Body of pancreas (tissue), 4 donors: ENCODE results near the gene VWC2L. TPM values are rescaled to one million over a fixed set of nuclear protein-coding genes. Genes with fewer than 3 reads are reported as not detected.

ENCODE experiments used
- ATAC-seq: fragments of 150-250 bp; one replicate; pipeline ENCODE4 v1.9.1; 2016
- DNase-seq, 4 donors: peaks; one replicate each; pipeline ENCODE4 v3.0.0-alpha.2; 2019
- H3K27ac ChIP-seq, 4 donors: fragments of 200-600 bp; sonication (generic); 1 replicate in 3 of 4; 2 replicates in 1 of 4; pipeline versions ENCODE4 v1.5.1 to v1.6.1; 2016 to 2019; ENCODE audit warnings: mild to moderate bottlenecking in 1 of 4, mixed read lengths in 1 of 4, moderate library complexity in 1 of 4
- H3K27me3 ChIP-seq, 2 donors: fragments of 200-600 bp; sonication (generic); one replicate each; pipeline ENCODE4 v1.6.0; 2016; ENCODE audit warnings: mild to moderate bottlenecking in 1 of 2
- H3K36me3 ChIP-seq, 2 donors: fragments of 200-600 bp; sonication (generic); replicated peaks in 1 of 2; 2 replicates each; pipeline ENCODE4 v1.5.1; 2016; ENCODE audit warnings: low read depth in 2 of 2; ENCODE audit not compliant: insufficient read depth in 1 of 2
- H3K4me1 ChIP-seq: fragments of 200-600 bp; sonication (generic); one replicate; pipeline ENCODE4 v1.6.0; 2016
- H3K4me3 ChIP-seq, 2 donors: fragments of 200-600 bp; sonication (generic); 1 replicate in 1 of 2; 2 replicates in 1 of 2; pipeline ENCODE4 v1.5.1; 2016 to 2019
- H3K9me3 ChIP-seq, 3 donors: fragments of 200-600 bp; sonication (generic); 1 replicate in 2 of 3; 2 replicates in 1 of 3; pipeline ENCODE4 v1.5.1; 2016
- POLR2A ChIP-seq, 3 donors: fragments of 450-650 bp; IDR thresholded peaks; one replicate each; pipeline ENCODE4 v1.6.1; 2016; ENCODE audit warnings: antibody characterized with exemption in 3 of 3, mild to moderate bottlenecking in 2 of 3
- WGBS, 2 donors: methylation state at CpG; one replicate each; pipeline ENCODE4 v1.1.5; 2017; 5-methylcytosine and 5-hydroxymethylcytosine counted together
- intact Hi-C: fragments of 100-400 bp; cut with DNase I; formaldehyde crosslinking; loops from one replicate; pipeline ENCODE4 v1.15.1; 2023
- total RNA-seq, 2 donors: library from RNA; depleted of rRNA; stranded (reverse); fragments of >200 nt; gene quantifications; one replicate each; pipeline ENCODE4 v1.1.0, GENCODE V29; 2016
- TF ChIP-seq, protein P1 (sequence below), 7 experiments: fragments of 450-650 bp in 4 of 7; fragments of 200-600 bp in 3 of 7; sonication (generic) in 3 of 7; IDR thresholded peaks; one replicate each; pipeline ENCODE4 v1.5.1; 2016 to 2019; ENCODE audit warnings: antibody characterized with exemption in 7 of 7

The VWC2L gene
- total RNA-seq, 2 donors from 2014 or later = not detected

DNA sequence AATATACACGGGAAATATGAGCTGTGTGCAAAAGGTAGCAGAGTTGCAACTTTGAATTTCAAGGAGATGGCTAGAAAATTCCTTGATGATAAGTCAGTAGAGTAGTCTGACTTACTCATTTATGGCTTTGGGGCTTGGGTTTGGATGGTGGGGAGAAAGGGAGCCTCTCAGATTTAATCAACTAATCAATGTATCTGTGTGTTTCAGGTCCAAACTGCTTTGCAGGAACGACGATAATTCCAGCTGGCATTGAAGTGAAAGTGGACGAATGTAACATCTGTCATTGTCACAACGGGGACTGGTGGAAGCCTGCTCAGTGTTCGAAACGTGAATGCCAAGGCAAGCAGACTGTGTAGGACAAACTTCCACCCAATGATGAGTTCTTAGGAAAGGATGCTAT lies 164.6 kb downstream of the VWC2L start:
- TF ChIP-seq POLR2A (IDR thresholded peaks at IDR 0.05) = no peak
- TF ChIP-seq, protein P1, sequence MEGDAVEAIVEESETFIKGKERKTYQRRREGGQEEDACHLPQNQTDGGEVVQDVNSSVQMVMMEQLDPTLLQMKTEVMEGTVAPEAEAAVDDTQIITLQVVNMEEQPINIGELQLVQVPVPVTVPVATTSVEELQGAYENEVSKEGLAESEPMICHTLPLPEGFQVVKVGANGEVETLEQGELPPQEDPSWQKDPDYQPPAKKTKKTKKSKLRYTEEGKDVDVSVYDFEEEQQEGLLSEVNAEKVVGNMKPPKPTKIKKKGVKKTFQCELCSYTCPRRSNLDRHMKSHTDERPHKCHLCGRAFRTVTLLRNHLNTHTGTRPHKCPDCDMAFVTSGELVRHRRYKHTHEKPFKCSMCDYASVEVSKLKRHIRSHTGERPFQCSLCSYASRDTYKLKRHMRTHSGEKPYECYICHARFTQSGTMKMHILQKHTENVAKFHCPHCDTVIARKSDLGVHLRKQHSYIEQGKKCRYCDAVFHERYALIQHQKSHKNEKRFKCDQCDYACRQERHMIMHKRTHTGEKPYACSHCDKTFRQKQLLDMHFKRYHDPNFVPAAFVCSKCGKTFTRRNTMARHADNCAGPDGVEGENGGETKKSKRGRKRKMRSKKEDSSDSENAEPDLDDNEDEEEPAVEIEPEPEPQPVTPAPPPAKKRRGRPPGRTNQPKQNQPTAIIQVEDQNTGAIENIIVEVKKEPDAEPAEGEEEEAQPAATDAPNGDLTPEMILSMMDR (IDR thresholded peaks at IDR 0.05) = no peak
- no peaks in the 10 kb centered on the region for H3K4me1 ChIP-seq
- intact Hi-C loops = no loop called here
- 32 to 35% methylated on average over 7 of the region's 7 CpGs for WGBS, 2 donors
- no peak overlapping the region for H3K4me3 ChIP-seq
- no peaks in the 10 kb centered on the region for H3K9me3 ChIP-seq
- H3K27ac ChIP-seq = no peak overlapping the region
- no peaks in the 10 kb centered on the region for H3K27me3 ChIP-seq
- ATAC-seq (no peak), DNase-seq (no peak)
- no peaks in the 10 kb centered on the region for H3K36me3 ChIP-seq

DNA sequence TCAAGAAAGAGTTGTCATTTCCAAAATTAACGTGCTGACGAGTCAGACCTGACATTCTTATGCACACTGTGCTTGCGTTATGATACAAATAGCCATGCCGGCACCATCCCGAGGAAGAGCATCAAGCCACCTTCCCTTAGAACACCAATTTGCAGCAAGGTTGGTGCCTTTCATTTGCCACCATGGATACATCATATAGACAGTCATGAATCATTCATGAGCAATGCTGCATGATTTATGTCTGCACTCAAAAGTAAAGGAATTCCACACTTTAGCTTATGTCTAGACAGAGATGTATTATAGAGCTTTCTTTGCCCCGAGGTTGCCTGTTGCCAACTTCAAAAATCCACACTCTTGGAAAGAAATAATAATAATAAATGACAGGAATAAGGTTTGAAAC lies 166.9 kb downstream of the VWC2L start:
- intact Hi-C loops = no loop called here
- Histone ChIP-seq H3K27ac (no peak overlapping the region), H3K4me1 (no peaks in the 10 kb centered on the region), H3K36me3 (no peaks in the 10 kb centered on the region), H3K4me3 (no peak overlapping the region), H3K9me3 (no peaks in the 10 kb centered on the region), H3K27me3 (no peaks in the 10 kb centered on the region)
- TF ChIP-seq, protein P1 (IDR thresholded peaks at IDR 0.05) = no peak
- TF ChIP-seq POLR2A (IDR thresholded peaks at IDR 0.05) = no peak
- DNase-seq (no peak), ATAC-seq (no peak)
- 65 to 71% methylated on average over 6 of the region's 6 CpGs for WGBS, 2 donors

DNA sequence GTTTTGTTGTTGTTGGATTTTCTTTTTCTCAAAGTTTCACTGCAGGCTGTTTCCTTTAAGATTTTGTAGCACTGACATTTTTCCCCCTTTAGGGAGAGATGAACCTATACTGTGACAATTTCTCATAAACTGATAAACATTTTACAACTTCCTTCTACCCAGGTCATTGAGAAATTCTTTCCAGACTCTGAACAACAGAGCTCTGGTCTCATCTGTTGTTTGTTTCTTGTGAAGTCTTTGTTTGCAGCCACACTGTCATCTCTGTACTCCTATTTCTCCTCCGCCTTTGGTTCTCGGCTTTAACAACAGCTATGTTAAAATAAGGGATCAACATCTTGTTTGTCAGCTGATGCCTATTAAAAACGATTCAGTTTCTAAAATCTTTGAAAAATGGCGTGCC lies 167.6 kb downstream of the VWC2L start:
- no peaks in the 10 kb centered on the region for H3K36me3 ChIP-seq
- no peaks in the 10 kb centered on the region for H3K9me3 ChIP-seq
- ATAC-seq (no peak), DNase-seq (no peak)
- TF ChIP-seq POLR2A (IDR thresholded peaks at IDR 0.05) = no peak
- TF ChIP-seq, protein P1 (IDR thresholded peaks at IDR 0.05) = no peak
- no peaks in the 10 kb centered on the region for H3K27me3 ChIP-seq
- no peak overlapping the region for H3K4me3 ChIP-seq
- intact Hi-C loops = no loop called here
- H3K27ac ChIP-seq = no peak overlapping the region
- H3K4me1 ChIP-seq = no peaks in the 10 kb centered on the region
- WGBS, 2 donors = 44 to 51% methylated on average over 4 of the region's 4 CpGs

DNA sequence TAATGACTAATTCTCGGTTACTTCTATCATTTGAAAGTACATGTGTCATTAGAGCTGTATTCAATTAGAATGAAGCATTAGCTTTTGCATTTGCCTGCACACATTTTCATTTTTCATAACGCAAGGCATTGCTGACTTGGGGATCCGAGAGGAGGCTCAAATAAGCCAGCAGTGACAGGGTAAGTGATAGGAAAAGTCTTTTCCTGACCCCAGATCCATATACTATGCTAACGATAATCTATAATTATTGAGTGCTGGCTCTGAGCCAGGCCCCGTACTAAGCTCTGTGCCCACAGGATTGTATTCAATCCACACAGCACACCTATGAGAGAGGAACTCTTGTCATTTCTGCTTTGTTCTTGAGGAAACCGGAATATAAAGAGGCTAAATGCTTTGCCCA lies 168.2 kb downstream of the VWC2L start:
- intact Hi-C loops = no loop called here
- WGBS, 2 donors = 51 to 55% methylated on average over 6 of the region's 6 CpGs
- Histone ChIP-seq H3K4me3 (no peak overlapping the region), H3K27ac (no peak overlapping the region), H3K27me3 (no peaks in the 10 kb centered on the region), H3K9me3 (no peaks in the 10 kb centered on the region), H3K36me3 (no peaks in the 10 kb centered on the region), H3K4me1 (no peaks in the 10 kb centered on the region)
- DNase-seq = no peak
- ATAC-seq = no peak
- no peak for TF ChIP-seq POLR2A (IDR thresholded peaks at IDR 0.05)
- TF ChIP-seq, protein P1 (IDR thresholded peaks at IDR 0.05) = no peak

DNA sequence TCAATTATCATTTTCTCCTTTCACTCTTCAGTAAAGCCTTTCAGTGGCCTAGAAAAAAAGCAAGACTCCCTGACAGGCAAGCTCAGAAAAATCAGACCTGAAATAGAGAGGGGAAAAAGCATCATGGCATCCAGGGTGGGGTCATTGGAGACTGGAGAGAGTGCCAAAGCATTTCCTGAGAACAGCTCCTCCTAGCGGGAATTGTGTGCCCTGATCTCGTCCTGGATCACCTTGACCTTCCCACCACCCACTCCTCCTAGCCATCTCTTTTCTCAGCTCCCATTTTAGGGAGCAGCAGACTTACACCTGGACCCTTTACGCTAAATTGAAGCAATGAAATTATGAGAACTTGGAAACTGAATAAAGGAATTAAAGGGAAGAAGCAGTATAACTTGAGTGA lies 176.6 kb downstream of the VWC2L start:
- 42 to 45% methylated on average over 3 of the region's 3 CpGs for WGBS, 2 donors

More for the DNA sequence above, 176.6 kb downstream of the VWC2L start:
- TF ChIP-seq POLR2A (IDR thresholded peaks at IDR 0.05) = no peak
- TF ChIP-seq, protein P1 (IDR thresholded peaks at IDR 0.05) = no peak
- no peak for DNase-seq
- H3K9me3 ChIP-seq = no peaks in the 10 kb centered on the region
- intact Hi-C loops = no loop called here
- no peaks in the 10 kb centered on the region for H3K4me1 ChIP-seq
- H3K27ac ChIP-seq = no peak overlapping the region
- H3K36me3 ChIP-seq = no peaks in the 10 kb centered on the region
- H3K4me3 ChIP-seq = no peak overlapping the region
- ATAC-seq = no peak
- H3K27me3 ChIP-seq = no peaks in the 10 kb centered on the region
